ENCODE measurements around the gene DSCAML1.

DNA sequence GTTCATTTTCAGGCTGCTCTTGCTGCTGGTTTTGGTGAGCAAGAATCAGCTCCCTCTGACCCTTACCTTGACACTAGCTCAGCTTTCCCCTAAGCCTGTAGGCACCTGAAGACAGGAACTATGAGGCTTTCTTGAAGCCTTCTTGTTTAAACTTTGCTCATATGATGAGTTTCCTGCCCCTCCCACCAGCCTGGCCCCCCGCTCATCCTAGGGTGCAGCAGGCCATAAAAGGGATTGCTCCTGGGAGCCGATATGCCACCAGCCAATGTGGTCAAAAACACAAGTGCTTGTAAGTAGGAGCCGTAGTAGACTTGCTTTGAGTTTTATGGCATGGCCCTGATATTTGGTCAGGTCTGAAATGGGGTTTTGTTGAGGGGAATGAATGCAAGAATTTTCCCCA lies 164.7 kb downstream of the DSCAML1 start:
- TF ChIP-seq, protein P1, sequence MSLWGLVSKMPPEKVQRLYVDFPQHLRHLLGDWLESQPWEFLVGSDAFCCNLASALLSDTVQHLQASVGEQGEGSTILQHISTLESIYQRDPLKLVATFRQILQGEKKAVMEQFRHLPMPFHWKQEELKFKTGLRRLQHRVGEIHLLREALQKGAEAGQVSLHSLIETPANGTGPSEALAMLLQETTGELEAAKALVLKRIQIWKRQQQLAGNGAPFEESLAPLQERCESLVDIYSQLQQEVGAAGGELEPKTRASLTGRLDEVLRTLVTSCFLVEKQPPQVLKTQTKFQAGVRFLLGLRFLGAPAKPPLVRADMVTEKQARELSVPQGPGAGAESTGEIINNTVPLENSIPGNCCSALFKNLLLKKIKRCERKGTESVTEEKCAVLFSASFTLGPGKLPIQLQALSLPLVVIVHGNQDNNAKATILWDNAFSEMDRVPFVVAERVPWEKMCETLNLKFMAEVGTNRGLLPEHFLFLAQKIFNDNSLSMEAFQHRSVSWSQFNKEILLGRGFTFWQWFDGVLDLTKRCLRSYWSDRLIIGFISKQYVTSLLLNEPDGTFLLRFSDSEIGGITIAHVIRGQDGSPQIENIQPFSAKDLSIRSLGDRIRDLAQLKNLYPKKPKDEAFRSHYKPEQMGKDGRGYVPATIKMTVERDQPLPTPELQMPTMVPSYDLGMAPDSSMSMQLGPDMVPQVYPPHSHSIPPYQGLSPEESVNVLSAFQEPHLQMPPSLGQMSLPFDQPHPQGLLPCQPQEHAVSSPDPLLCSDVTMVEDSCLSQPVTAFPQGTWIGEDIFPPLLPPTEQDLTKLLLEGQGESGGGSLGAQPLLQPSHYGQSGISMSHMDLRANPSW (CRISPR knock-in tag; IDR thresholded peaks at IDR 0.05), result no peak
- TF ChIP-seq, protein P2, sequence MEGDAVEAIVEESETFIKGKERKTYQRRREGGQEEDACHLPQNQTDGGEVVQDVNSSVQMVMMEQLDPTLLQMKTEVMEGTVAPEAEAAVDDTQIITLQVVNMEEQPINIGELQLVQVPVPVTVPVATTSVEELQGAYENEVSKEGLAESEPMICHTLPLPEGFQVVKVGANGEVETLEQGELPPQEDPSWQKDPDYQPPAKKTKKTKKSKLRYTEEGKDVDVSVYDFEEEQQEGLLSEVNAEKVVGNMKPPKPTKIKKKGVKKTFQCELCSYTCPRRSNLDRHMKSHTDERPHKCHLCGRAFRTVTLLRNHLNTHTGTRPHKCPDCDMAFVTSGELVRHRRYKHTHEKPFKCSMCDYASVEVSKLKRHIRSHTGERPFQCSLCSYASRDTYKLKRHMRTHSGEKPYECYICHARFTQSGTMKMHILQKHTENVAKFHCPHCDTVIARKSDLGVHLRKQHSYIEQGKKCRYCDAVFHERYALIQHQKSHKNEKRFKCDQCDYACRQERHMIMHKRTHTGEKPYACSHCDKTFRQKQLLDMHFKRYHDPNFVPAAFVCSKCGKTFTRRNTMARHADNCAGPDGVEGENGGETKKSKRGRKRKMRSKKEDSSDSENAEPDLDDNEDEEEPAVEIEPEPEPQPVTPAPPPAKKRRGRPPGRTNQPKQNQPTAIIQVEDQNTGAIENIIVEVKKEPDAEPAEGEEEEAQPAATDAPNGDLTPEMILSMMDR (IDR thresholded peaks at IDR 0.05 in 2 of 3, conservative IDR thresholded peaks at IDR 0.05 in 1 of 3; ENCODE audit: insufficient read depth in 2 of 3, low read depth in 1 of 3, low read length in 3 of 3), result no peak
- TF ChIP-seq CC2D1A (IDR thresholded peaks at IDR 0.05) (no peak), EZH2 (IDR thresholded peaks at IDR 0.05; ENCODE audit: borderline replicate concordance, low read depth, low read length) (no peak), MTA2 (IDR thresholded peaks at IDR 0.05; ENCODE audit: low read depth) (no peak), EP300 (IDR thresholded peaks at IDR 0.05; ENCODE audit: low read length) (no peak), NFYB (IDR thresholded peaks at IDR 0.05; ENCODE audit: extremely low read depth, insufficient read length) (no peak)
- TF ChIP-seq, protein P3, sequence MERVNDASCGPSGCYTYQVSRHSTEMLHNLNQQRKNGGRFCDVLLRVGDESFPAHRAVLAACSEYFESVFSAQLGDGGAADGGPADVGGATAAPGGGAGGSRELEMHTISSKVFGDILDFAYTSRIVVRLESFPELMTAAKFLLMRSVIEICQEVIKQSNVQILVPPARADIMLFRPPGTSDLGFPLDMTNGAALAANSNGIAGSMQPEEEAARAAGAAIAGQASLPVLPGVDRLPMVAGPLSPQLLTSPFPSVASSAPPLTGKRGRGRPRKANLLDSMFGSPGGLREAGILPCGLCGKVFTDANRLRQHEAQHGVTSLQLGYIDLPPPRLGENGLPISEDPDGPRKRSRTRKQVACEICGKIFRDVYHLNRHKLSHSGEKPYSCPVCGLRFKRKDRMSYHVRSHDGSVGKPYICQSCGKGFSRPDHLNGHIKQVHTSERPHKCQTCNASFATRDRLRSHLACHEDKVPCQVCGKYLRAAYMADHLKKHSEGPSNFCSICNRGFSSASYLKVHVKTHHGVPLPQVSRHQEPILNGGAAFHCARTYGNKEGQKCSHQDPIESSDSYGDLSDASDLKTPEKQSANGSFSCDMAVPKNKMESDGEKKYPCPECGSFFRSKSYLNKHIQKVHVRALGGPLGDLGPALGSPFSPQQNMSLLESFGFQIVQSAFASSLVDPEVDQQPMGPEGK (CRISPR knock-in tag; IDR thresholded peaks at IDR 0.05; ENCODE audit: borderline replicate concordance), result no peak
- TF ChIP-seq, protein P4, sequence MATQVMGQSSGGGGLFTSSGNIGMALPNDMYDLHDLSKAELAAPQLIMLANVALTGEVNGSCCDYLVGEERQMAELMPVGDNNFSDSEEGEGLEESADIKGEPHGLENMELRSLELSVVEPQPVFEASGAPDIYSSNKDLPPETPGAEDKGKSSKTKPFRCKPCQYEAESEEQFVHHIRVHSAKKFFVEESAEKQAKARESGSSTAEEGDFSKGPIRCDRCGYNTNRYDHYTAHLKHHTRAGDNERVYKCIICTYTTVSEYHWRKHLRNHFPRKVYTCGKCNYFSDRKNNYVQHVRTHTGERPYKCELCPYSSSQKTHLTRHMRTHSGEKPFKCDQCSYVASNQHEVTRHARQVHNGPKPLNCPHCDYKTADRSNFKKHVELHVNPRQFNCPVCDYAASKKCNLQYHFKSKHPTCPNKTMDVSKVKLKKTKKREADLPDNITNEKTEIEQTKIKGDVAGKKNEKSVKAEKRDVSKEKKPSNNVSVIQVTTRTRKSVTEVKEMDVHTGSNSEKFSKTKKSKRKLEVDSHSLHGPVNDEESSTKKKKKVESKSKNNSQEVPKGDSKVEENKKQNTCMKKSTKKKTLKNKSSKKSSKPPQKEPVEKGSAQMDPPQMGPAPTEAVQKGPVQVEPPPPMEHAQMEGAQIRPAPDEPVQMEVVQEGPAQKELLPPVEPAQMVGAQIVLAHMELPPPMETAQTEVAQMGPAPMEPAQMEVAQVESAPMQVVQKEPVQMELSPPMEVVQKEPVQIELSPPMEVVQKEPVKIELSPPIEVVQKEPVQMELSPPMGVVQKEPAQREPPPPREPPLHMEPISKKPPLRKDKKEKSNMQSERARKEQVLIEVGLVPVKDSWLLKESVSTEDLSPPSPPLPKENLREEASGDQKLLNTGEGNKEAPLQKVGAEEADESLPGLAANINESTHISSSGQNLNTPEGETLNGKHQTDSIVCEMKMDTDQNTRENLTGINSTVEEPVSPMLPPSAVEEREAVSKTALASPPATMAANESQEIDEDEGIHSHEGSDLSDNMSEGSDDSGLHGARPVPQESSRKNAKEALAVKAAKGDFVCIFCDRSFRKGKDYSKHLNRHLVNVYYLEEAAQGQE (IDR thresholded peaks at IDR 0.05; ENCODE audit: borderline replicate concordance), result no peak
- TF ChIP-seq, protein P4 (CRISPR knock-in tag; IDR thresholded peaks at IDR 0.05; ENCODE audit: low read depth), result no peak
- TF ChIP-seq, protein P5, sequence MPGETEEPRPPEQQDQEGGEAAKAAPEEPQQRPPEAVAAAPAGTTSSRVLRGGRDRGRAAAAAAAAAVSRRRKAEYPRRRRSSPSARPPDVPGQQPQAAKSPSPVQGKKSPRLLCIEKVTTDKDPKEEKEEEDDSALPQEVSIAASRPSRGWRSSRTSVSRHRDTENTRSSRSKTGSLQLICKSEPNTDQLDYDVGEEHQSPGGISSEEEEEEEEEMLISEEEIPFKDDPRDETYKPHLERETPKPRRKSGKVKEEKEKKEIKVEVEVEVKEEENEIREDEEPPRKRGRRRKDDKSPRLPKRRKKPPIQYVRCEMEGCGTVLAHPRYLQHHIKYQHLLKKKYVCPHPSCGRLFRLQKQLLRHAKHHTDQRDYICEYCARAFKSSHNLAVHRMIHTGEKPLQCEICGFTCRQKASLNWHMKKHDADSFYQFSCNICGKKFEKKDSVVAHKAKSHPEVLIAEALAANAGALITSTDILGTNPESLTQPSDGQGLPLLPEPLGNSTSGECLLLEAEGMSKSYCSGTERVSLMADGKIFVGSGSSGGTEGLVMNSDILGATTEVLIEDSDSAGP (CRISPR knock-in tag; IDR thresholded peaks at IDR 0.05), result no peak

Data from K562 (cell line).